IPS-NIHi7 (cell line): ENCODE measurements around the gene RNF38.
"Not testable (repeated sequence)": the region's sequence is repeated elsewhere in the genome, so short reads cannot be mapped to it uniquely, and the experiment has no call there.

Source experiments
- DNase-seq: peaks from one replicate; pipeline ENCODE4 v3.0.0; 2012; ENCODE audit warnings: mixed read lengths; ENCODE audit errors: extremely low spot score

Gene RNF38

DNA sequence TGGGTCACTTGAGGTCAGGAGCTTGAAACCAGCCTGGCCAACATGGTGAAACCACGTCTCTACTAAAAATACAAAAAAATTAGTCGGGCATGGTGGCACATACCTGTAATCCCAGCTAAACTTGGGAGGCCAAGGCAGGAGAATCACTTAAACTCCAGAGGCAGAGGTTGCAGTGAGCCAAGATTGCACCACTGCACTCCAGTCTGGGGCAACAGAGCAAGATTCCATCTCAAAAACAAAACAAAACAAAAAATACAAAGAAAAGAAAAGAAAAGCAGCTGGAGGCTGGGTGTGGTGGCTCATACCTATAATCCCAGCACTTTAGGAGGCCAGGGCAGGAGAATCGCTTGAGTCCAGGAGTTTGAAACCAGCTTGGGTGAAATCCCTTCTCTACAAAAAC is 105.1 kb downstream of the RNF38 start:
- not testable (repeated sequence) for DNase-seq

DNA sequence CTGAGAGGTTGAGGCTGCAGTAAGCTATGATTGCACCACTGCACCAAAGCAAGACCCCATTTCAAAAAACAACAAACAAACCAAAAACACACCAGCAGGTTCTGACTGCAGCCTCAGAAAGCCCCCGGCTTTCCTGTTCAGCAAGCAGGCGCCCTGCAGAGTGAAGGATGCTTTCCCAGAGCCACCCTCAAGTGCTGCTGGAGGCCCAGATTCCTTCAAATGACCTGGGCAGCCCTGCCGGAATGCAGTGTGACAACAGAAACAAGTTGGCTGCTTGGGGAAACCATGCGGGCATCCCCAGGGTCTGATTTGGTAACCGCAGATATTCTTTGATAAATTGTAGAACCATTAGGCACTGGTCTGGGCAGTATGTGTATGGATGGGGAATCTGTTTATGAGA is 106.2 kb downstream of the RNF38 start:
- DNase-seq, result no peak

DNA sequence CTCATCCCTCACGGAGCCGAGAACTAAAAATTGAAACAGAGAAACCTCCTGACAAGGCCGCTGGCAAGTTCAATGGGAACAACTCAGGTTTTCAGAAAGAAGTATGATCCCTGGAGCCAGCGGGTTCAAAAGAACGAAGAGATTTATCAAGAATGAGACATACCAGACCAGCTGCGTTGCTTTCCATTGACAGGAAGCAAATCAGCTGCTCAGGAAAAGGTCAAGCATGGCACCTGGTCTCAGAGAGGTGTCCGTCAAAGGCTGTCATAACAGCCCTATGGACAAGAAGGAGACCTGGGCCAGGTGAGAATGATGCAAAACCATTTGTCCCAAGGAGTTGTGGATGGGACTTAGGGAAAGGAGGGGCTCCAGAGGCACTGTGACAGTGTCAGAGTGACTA is 106.9 kb downstream of the RNF38 start:
- no peak for DNase-seq

DNA sequence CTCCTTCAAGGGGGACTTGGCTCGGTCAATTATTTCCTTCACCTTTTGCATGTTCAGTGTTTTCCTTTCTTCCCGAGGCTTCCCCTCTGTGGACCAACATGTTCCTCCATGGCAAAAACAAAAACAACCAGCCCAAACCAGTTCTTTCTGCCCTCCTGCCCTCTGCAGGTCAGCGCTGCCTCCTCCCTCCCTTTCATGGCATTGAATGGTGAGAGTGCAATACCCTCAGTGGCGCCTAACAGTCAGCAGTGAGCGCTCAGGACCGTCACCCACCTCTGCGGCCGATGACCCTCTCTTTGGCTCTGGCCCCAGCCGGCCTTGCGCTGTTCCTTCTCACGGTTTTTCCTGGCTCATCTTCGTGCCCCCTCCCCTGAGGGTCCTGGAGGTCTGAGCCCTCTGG is 107.4 kb downstream of the RNF38 start:
- DNase-seq, result peak; percentile 41

DNA sequence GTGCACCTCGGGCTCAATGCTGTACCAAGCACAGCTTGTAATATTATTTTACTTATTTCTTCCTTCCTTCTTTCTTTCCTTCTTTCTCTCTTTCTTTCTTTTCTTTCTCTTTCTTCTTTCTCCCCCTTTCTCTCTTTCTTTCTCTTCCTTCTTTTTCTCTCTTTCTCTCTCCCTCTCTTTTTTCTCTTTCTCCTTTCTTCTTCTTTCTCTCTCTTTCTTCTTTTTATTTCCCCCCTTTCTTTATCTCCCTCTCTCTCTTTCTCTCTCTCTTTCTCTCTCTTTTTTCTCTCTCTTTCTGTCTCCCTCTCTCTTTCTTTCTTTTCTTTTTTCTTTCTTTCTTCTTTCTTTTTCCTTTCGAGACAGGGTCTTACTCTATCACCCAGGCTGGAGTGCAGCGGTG is 109.1 kb downstream of the RNF38 start:
- no peak for DNase-seq

DNA sequence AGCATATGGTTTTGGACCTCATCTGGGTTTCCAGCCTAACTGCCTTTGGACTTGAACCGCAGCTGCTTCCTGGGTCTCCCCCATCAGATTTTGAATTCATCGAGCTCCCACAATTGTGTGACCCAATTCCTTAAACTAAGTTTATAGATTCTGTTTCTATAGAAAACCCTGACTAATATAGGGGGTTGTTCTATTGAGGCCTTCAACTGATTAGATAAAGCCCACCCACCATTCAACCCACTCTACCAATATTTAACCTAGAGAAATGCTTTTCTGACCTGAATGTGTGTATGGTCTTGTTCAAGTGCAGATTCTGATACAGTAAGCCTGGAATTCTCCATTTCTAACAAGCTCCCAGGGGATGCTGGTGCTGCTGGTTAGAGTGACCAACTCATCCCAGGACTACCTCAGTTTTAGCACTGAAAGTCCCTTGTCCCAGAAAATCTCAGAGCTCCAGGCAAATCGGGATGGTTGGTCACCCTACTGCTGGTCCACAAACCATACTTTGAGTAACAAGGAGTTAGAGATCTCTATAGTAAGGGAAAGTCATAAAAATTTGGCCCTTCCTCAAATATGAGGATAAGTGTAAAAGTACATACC is 110.1 kb downstream of the RNF38 start:
- DNase-seq, result no peak

DNA sequence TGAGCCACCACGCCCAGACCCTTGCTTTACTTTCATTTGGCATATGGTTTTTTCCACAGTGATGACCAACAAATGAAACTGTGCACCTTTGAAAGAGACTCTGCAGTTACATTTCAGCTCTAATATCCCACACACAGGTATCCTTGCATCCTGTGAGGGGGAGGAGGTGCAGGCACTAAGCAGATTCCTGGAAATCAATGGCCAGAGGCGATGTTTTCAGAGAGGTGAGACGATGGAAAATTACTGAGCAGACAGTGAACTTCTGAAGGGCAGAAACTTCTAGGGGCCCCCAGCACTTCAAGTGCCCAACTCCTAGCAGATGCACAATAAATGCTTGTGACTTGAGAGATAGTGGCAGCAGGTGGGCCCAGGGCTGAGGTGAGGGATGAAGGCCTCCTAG is 112.0 kb downstream of the RNF38 start:
- DNase-seq, result no peak
